SK-N-SH (cell line): Measurements from ENCODE around the gene COL21A1. TPM values are rescaled to one million over a fixed set of nuclear protein-coding genes. Genes with fewer than 3 reads are reported as not detected.

ENCODE experiments used
- CTCF ChIA-PET: fragments of 300-600, 350-600 bp; formaldehyde crosslinking; extraction: SDS; loops from one replicate; lab custom pipeline; 2021; lab: Yijun Ruan, JAX
- POLR2A ChIA-PET: fragments of 350-600 bp; sonication (Branson Sonifier 250); formaldehyde crosslinking; extraction: SDS; loops from one replicate; lab custom pipeline; 2020; ENCODE audit warnings: antibody characterized with exemption, inconsistent platforms; lab: Yijun Ruan, JAX
- DNase-seq: peaks from one replicate; pipeline ENCODE4 v3.0.0; 2012
- H2AFZ ChIP-seq: fragments of 200-600 bp; sonication (generic); 2 replicates; pipeline ENCODE4 v1.8.1; 2016; ENCODE audit warnings: antibody characterized with exemption, mild to moderate bottlenecking, low read depth
- H3F3A ChIP-seq: fragments of 200-600 bp; sonication (generic); replicated peaks from 2 replicates; pipeline ENCODE3; 2016; ENCODE audit warnings: antibody characterized with exemption, mild to moderate bottlenecking; ENCODE audit not compliant: insufficient read depth
- H3K27ac ChIP-seq, 2 experiments: fragments of 200-500 bp in 1 of 2; fragments of 200-600 bp in 1 of 2; sonication (Bioruptor generic) in 1 of 2; sonication (generic), shearing (Covaris generic) in 1 of 2; 2 replicates each; pipeline versions ENCODE4 v1.5.1 to v1.6.1; 2014 to 2016; ENCODE audit warnings: low read depth in 2 of 2, inconsistent platforms in 1 of 2, low read length in 1 of 2, mild to moderate bottlenecking in 1 of 2, mixed read lengths in 1 of 2
- H3K27me3 ChIP-seq: fragments of 200-600 bp; sonication (generic), shearing (Covaris generic); 2 replicates; pipeline ENCODE4 v1.6.1; 2016; ENCODE audit warnings: mixed run types; ENCODE audit not compliant: insufficient read depth
- H3K36me3 ChIP-seq, 2 experiments: fragments of 200-500 bp in 1 of 2; fragments of 200-600 bp in 1 of 2; sonication (Bioruptor generic) in 1 of 2; sonication (generic) in 1 of 2; replicated peaks in 1 of 2; 2 replicates each; pipeline versions ENCODE3 to v1.5.1; 2014 to 2016; ENCODE audit warnings: low read length in 1 of 2, mild to moderate bottlenecking in 1 of 2; ENCODE audit not compliant: insufficient read depth in 2 of 2, control insufficient read depth in 1 of 2
- H3K4me1 ChIP-seq, 2 experiments: fragments of 200-500 bp in 1 of 2; fragments of 200-600 bp in 1 of 2; sonication (Bioruptor generic) in 1 of 2; sonication (generic), shearing (Covaris generic) in 1 of 2; 2 replicates each; pipeline versions ENCODE4 v1.5.1 to v1.6.1; 2014 to 2016; ENCODE audit warnings: low read depth in 1 of 2, low read length in 1 of 2, mixed run types in 1 of 2; ENCODE audit not compliant: insufficient read depth in 2 of 2, control insufficient read depth in 1 of 2
- H3K4me2 ChIP-seq: fragments of 200-600 bp; sonication (generic), shearing (Covaris generic); 2 replicates; pipeline ENCODE4 v1.6.1; 2017; ENCODE audit warnings: mixed run types
- H3K4me3 ChIP-seq, 2 experiments: fragments of 200-500 bp in 1 of 2; fragments of 200-600 bp in 1 of 2; sonication (Bioruptor generic) in 1 of 2; sonication (generic), shearing (Covaris generic) in 1 of 2; 2 replicates each; pipeline versions ENCODE4 v1.5.1 to v1.8.1; 2014 to 2016; ENCODE audit warnings: low read depth in 2 of 2, inconsistent platforms in 1 of 2, low read length in 1 of 2, mild to moderate bottlenecking in 1 of 2, mixed read lengths in 1 of 2, moderate library complexity in 1 of 2
- H3K79me2 ChIP-seq: fragments of 200-600 bp; sonication (generic); 2 replicates; pipeline ENCODE4 v1.8.1; 2017; ENCODE audit warnings: mild to moderate bottlenecking; ENCODE audit not compliant: insufficient read depth
- H3K9ac ChIP-seq: fragments of 200-600 bp; sonication (generic); 2 replicates; pipeline ENCODE4 v1.6.1; 2017; ENCODE audit warnings: mixed run types
- H3K9me2 ChIP-seq: fragments of 200-600 bp; sonication (generic); 2 replicates; pipeline ENCODE4 v1.6.1; 2017; ENCODE audit warnings: mixed run types
- H3K9me3 ChIP-seq: fragments of 200-600 bp; sonication (generic); 2 replicates; pipeline ENCODE4 v1.6.1; 2017; ENCODE audit warnings: mixed run types, mild to moderate bottlenecking, moderate library complexity
- H4K20me1 ChIP-seq: fragments of 200-600 bp; sonication (generic); 2 replicates; pipeline ENCODE4 v1.6.1; 2017; ENCODE audit warnings: mild to moderate bottlenecking, mixed run types; ENCODE audit not compliant: insufficient read depth
- FOSL2 ChIP-seq: IDR thresholded peaks from 2 replicates; pipeline ENCODE4 v1.4.0; 2012; ENCODE audit warnings: low read depth, mild to moderate bottlenecking, moderate library complexity, borderline replicate concordance
- IRF3 ChIP-seq: fragments of 150-350 bp; IDR thresholded peaks from 2 replicates; pipeline ENCODE4 v1.6.1; 2016; ENCODE audit warnings: mild to moderate bottlenecking, low read depth, low read length
- MAX ChIP-seq: IDR thresholded peaks from 2 replicates; pipeline ENCODE4 v1.4.0; 2012; ENCODE audit warnings: low read depth
- MEF2A ChIP-seq: IDR thresholded peaks from 2 replicates; pipeline ENCODE4 v1.4.0; 2012; ENCODE audit warnings: low read depth, borderline replicate concordance
- TCF12 ChIP-seq: IDR thresholded peaks from 2 replicates; pipeline ENCODE4 v1.4.0; 2012
- WGBS: methylation state at CpG from one replicate; pipeline ENCODE4 v1.1.6; 2017; ENCODE audit warnings: low lambda C conversion rate; 5-methylcytosine and 5-hydroxymethylcytosine counted together
- polyA plus RNA-seq, 3 experiments: library from polyadenylated mRNA; depleted of rRNA; stranded (reverse); fragments of >200 nt; gene quantifications; 2 replicates each; pipeline ENCODE4 v1.2.3, GENCODE V29; 2012
- TF ChIP-seq, protein P1 (sequence below): IDR thresholded peaks from 2 replicates; pipeline ENCODE4; 2012
- TF ChIP-seq, protein P2 (sequence below): fragments of 200-600 bp; sonication (generic); IDR thresholded peaks from 2 replicates; pipeline ENCODE4 v1.6.1; 2017; ENCODE audit warnings: antibody characterized with exemption, mild to moderate bottlenecking, moderate library complexity

COL21A1 gene
- polyA plus RNA-seq, 1 of the 3 experiments (the other 2 are of a cell fraction), result 0.07 TPM

DNA sequence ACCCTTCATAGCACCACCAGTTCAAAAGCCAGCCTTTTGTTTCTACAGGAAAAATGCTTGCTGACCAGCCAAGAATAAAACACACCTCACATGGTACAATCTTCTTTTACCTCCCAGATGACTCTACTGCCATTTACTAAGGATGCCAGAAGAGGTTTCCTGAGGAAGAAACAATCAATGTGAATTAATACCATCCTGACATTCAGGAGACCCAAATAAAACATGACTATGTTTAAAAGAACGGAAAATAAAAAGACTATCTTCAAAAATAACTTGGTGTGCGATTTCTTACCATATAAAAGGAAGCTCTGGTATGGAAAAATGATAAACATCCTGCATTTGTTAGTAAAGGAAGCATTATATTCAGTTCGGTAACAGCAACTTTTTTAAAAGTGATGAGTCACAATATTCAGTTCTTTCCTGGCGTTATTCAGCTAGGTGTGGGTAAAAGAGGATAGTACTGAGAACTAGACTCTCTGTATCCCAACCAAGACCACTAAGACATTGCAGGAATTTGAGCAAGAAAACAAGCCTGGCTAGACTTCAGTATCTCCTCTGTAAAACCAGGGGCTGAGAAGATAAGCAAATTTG lies 16.3 kb downstream of the COL21A1 start:
- no peak for DNase-seq
- TF ChIP-seq IRF3, result no peak
- 0 out of 2 replicates have a peak, but pooled peaks have one; percentile 15 for TF ChIP-seq FOSL2
- TF ChIP-seq, protein P1, sequence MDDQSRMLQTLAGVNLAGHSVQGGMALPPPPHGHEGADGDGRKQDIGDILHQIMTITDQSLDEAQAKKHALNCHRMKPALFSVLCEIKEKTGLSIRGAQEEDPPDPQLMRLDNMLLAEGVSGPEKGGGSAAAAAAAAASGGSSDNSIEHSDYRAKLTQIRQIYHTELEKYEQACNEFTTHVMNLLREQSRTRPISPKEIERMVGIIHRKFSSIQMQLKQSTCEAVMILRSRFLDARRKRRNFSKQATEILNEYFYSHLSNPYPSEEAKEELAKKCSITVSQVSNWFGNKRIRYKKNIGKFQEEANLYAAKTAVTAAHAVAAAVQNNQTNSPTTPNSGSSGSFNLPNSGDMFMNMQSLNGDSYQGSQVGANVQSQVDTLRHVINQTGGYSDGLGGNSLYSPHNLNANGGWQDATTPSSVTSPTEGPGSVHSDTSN, result peak; percentile 12; the same call in 1 of the 2 replicates
- TF ChIP-seq, all 33 proteins: peak for 2
- no peaks in the 10 kb centered on the region for H3K36me3 ChIP-seq
- H3K9ac ChIP-seq, result no peak overlapping the region
- H3K4me3 ChIP-seq, result no peak overlapping the region
- H3K79me2 ChIP-seq, result no peaks in the 10 kb centered on the region
- H4K20me1 ChIP-seq, result no peaks in the 10 kb centered on the region
- H3K4me2 ChIP-seq, result no peak overlapping the region
- H3K27ac ChIP-seq, result no peak overlapping the region; a peak in 1 of 4 replicates
- H3K9me3 ChIP-seq, result no peaks in the 10 kb centered on the region
- ChIA-PET POLR2A (no interaction called here), CTCF (no interaction called here)
- no peaks in the 10 kb centered on the region for H3F3A ChIP-seq
- H3K4me1 ChIP-seq, result peaks cover 0 to 9% of the 10 kb centered on the region in 2 experiments; a peak in 1 of 4 replicates
- no peak overlapping the region; the same call in 1 of the 2 replicates for H2AFZ ChIP-seq
- WGBS, result 17% methylated on average over 4 of the region's 4 CpGs
- H3K27me3 ChIP-seq, result no peaks in the 10 kb centered on the region
- no peaks in the 10 kb centered on the region for H3K9me2 ChIP-seq

- H3F3A ChIP-seq, result peaks cover 18% of the 10 kb centered on the region
- no peaks in the 10 kb centered on the region for H4K20me1 ChIP-seq
- H3K27me3 ChIP-seq, result no peaks in the 10 kb centered on the region
- no peak overlapping the region for H3K4me2 ChIP-seq
- no peak overlapping the region for H2AFZ ChIP-seq
- POLR2A ChIA-PET, result no interaction called here
- 7% methylated on average over 2 of the region's 2 CpGs for WGBS
- no peaks in the 10 kb centered on the region for H3K9me3 ChIP-seq
- no peaks in the 10 kb centered on the region for H3K9me2 ChIP-seq
- H3K36me3 ChIP-seq, result no peaks in the 10 kb centered on the region
- no peak for DNase-seq
- CTCF ChIA-PET, result no interaction called here
- no peak overlapping the region for H3K27ac ChIP-seq
- H3K4me1 ChIP-seq, result peaks cover 0 to 17% of the 10 kb centered on the region in 2 experiments; a peak in 2 of 4 replicates
- H3K4me3 ChIP-seq, result no peak overlapping the region
- TF ChIP-seq TCF12, result peak; percentile 76
- TF ChIP-seq MEF2A, result no peak
- no peak for TF ChIP-seq MAX
- TF ChIP-seq, protein P2, sequence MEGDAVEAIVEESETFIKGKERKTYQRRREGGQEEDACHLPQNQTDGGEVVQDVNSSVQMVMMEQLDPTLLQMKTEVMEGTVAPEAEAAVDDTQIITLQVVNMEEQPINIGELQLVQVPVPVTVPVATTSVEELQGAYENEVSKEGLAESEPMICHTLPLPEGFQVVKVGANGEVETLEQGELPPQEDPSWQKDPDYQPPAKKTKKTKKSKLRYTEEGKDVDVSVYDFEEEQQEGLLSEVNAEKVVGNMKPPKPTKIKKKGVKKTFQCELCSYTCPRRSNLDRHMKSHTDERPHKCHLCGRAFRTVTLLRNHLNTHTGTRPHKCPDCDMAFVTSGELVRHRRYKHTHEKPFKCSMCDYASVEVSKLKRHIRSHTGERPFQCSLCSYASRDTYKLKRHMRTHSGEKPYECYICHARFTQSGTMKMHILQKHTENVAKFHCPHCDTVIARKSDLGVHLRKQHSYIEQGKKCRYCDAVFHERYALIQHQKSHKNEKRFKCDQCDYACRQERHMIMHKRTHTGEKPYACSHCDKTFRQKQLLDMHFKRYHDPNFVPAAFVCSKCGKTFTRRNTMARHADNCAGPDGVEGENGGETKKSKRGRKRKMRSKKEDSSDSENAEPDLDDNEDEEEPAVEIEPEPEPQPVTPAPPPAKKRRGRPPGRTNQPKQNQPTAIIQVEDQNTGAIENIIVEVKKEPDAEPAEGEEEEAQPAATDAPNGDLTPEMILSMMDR, result no peak
- H3K9ac ChIP-seq, result no peak overlapping the region
- no peaks in the 10 kb centered on the region for H3K79me2 ChIP-seq
These were observed 20.1 kb downstream of the COL21A1 start for GRCh38 chr6:56227071-56227879.
